A172 (cell line): ENCODE measurements around the gene RIPOR2. TPM values are rescaled to one million over a fixed set of nuclear protein-coding genes. Genes with fewer than 3 reads are reported as not detected.
"Not testable (repeated sequence)": the region's sequence is repeated elsewhere in the genome, so short reads cannot be mapped to it uniquely, and the experiment has no call there.

Source experiments
- DNase-seq: peaks from one replicate; pipeline ENCODE4 v3.0.0-alpha.2; 2015; ENCODE audit warnings: low spot score
- total RNA-seq: library from RNA; depleted of rRNA; stranded (reverse); fragments of >200 nt; shearing (Covaris generic); gene quantifications from 2 replicates; pipeline ENCODE4 v1.2.3, GENCODE V29; 2014; rRNA removed

The RIPOR2 gene
- total RNA-seq, 1 experiment from 2014 or later, result not detected

- DNase-seq, result no peak
Observed at GRCh38 chr6:24763578-24763977, 172.2 kb downstream of the RIPOR2 start.

GRCh38 chr6:24761851-24762250, 173.9 kb downstream of the RIPOR2 start:
- DNase-seq, result no peak

- DNase-seq, result peak; percentile 14
Observed at GRCh38 chr6:24761193-24761835, 174.4 kb downstream of the RIPOR2 start.

GRCh38 chr6:24760210-24760609, 175.6 kb downstream of the RIPOR2 start:
- DNase-seq, result no peak

GRCh38 chr6:24759718-24760117, 176.0 kb downstream of the RIPOR2 start:
- DNase-seq, result no peak

GRCh38 chr6:24757611-24758010, 178.1 kb downstream of the RIPOR2 start:
- no peak for DNase-seq

- DNase-seq, result no peak
Observed at GRCh38 chr6:24755279-24755678, 180.5 kb downstream of the RIPOR2 start.

- not testable (repeated sequence) for DNase-seq
Observed at GRCh38 chr6:24754378-24754777, 181.4 kb downstream of the RIPOR2 start.

Other genes with a start within 250 kb of the RIPOR2 start
- 96.7 and 132 TPM in 2 replicates for gene C6orf62, start 216.8 kb downstream of the RIPOR2 start, total RNA-seq
- gene GMNN, start 161.0 kb downstream of the RIPOR2 start, total RNA-seq, result 49.7 and 65.9 TPM in 2 replicates
- gene ARMH2, start 137.0 kb downstream of the RIPOR2 start, total RNA-seq, result not detected in 2 replicates